ENCODE data around the gene RAB8A.

GRCh38 chr19:16156904-16157303 is 45.2 kb downstream of the RAB8A start:
- no peak for TF ChIP-seq CTCF (IDR thresholded peaks at IDR 0.05; ENCODE audit: poor library complexity, severe bottlenecking)
- TF ChIP-seq REST (IDR thresholded peaks at IDR 0.05; ENCODE audit: borderline replicate concordance): no peak
- TF ChIP-seq EZH2 (IDR thresholded peaks at IDR 0.05; ENCODE audit: borderline replicate concordance, insufficient read depth, low read length, poor library complexity, severe bottlenecking): no peak
- TF ChIP-seq POLR2AphosphoS5 (IDR thresholded peaks at IDR 0.05): no peak
- no peak for TF ChIP-seq EP300 (conservative IDR thresholded peaks at IDR 0.05; ENCODE audit: poor library complexity, severe bottlenecking)

Data from neural cell (in vitro differentiated cells).